ENCODE data around the gene COQ10B. TPM values are rescaled to one million over a fixed set of nuclear protein-coding genes. Genes with fewer than 3 reads are reported as not detected.
"Not testable (repeated sequence)": the region's sequence is repeated elsewhere in the genome, so short reads cannot be mapped to it uniquely, and the experiment has no call there.

Gene COQ10B
- total RNA-seq, 1 donor = 69.5 TPM

- TF ChIP-seq CTCF (IDR thresholded peaks at IDR 0.05; ENCODE audit: insufficient read depth, low read depth, low read length) = no peak
- DNase-seq (ENCODE audit: low read depth) = no peak
Observed at GRCh38 chr2:197450465-197450864, 2.9 kb upstream of the COQ10B start.

GRCh38 chr2:197450935-197451358, 2.4 kb upstream of the COQ10B start:
- H3K4me3 ChIP-seq (ENCODE audit: low read depth, low read length); DNase-seq (ENCODE audit: low read depth): not testable (repeated sequence)

More at GRCh38 chr2:197450465-197450864, 2.9 kb upstream of the COQ10B start:
- H3K4me3 ChIP-seq (ENCODE audit: low read depth, low read length) = no peak overlapping the region

- no peak for DNase-seq (ENCODE audit: low read depth)
- TF ChIP-seq CTCF (IDR thresholded peaks at IDR 0.05; ENCODE audit: insufficient read depth, low read depth, low read length) = no peak
- H3K4me3 ChIP-seq (ENCODE audit: low read depth, low read length) = peak overlapping the region; percentile 68
Observed at GRCh38 chr2:197452754-197453122, 614 bp upstream of the COQ10B start.

- H3K4me3 ChIP-seq (ENCODE audit: low read depth, low read length) = peak overlapping the region; percentile 100
- peak; percentile 96 for DNase-seq (ENCODE audit: low read depth)
- TF ChIP-seq CTCF (IDR thresholded peaks at IDR 0.05; ENCODE audit: insufficient read depth, low read depth, low read length) = no peak
Observed at GRCh38 chr2:197453914-197454398, 604 bp downstream of the COQ10B start.

- TF ChIP-seq CTCF (IDR thresholded peaks at IDR 0.05; ENCODE audit: insufficient read depth, low read depth, low read length) = no peak
- DNase-seq (ENCODE audit: low read depth) = no peak
- H3K4me3 ChIP-seq (ENCODE audit: low read depth, low read length) = peak overlapping the region; percentile 100
Observed at GRCh38 chr2:197454923-197455322, 1.6 kb downstream of the COQ10B start.

- TF ChIP-seq CTCF (IDR thresholded peaks at IDR 0.05; ENCODE audit: insufficient read depth, low read depth, low read length) = no peak
- DNase-seq (ENCODE audit: low read depth) = no peak
- no peak overlapping the region for H3K4me3 ChIP-seq (ENCODE audit: low read depth, low read length)
Observed at GRCh38 chr2:197455428-197455827, 2.1 kb downstream of the COQ10B start.

GRCh38 chr2:197460649-197461048, 7.3 kb downstream of the COQ10B start:
- H3K4me3 ChIP-seq (ENCODE audit: low read depth, low read length) = no peak overlapping the region
- TF ChIP-seq CTCF (IDR thresholded peaks at IDR 0.05; ENCODE audit: insufficient read depth, low read depth, low read length) = no peak

More at GRCh38 chr2:197460649-197461048, 7.3 kb downstream of the COQ10B start:
- no peak for DNase-seq (ENCODE audit: low read depth)

All from fibroblast of villous mesenchyme (primary cell).